ENCODE data around the gene USP5. TPM values are rescaled to one million over a fixed set of nuclear protein-coding genes. Genes with fewer than 3 reads are reported as not detected.
A peak's percentile ranks its signal among the peaks of the same experiment; 100 is the strongest.
"Not testable (repeated sequence)": the region's sequence is repeated elsewhere in the genome, so short reads cannot be mapped to it uniquely, and the experiment has no call there.

The USP5 gene
- polyA plus RNA-seq, 1 of the 3 experiments (the other 2 are of a cell fraction): 97.2 TPM

- TF ChIP-seq, protein P1, sequence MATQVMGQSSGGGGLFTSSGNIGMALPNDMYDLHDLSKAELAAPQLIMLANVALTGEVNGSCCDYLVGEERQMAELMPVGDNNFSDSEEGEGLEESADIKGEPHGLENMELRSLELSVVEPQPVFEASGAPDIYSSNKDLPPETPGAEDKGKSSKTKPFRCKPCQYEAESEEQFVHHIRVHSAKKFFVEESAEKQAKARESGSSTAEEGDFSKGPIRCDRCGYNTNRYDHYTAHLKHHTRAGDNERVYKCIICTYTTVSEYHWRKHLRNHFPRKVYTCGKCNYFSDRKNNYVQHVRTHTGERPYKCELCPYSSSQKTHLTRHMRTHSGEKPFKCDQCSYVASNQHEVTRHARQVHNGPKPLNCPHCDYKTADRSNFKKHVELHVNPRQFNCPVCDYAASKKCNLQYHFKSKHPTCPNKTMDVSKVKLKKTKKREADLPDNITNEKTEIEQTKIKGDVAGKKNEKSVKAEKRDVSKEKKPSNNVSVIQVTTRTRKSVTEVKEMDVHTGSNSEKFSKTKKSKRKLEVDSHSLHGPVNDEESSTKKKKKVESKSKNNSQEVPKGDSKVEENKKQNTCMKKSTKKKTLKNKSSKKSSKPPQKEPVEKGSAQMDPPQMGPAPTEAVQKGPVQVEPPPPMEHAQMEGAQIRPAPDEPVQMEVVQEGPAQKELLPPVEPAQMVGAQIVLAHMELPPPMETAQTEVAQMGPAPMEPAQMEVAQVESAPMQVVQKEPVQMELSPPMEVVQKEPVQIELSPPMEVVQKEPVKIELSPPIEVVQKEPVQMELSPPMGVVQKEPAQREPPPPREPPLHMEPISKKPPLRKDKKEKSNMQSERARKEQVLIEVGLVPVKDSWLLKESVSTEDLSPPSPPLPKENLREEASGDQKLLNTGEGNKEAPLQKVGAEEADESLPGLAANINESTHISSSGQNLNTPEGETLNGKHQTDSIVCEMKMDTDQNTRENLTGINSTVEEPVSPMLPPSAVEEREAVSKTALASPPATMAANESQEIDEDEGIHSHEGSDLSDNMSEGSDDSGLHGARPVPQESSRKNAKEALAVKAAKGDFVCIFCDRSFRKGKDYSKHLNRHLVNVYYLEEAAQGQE (IDR thresholded peaks at IDR 0.05; ENCODE audit: low read depth, low read length): no peak
- no peak for TF ChIP-seq GATA2 (CRISPR knock-in tag; IDR thresholded peaks at IDR 0.05)
- peak; percentile 58; the same call in 1 of the 2 replicates for TF ChIP-seq ELF1 (IDR thresholded peaks at IDR 0.05)
- peak; percentile 76 for TF ChIP-seq TAF1 (IDR thresholded peaks at IDR 0.05; ENCODE audit: borderline replicate concordance, low read depth, low read length)
- no peak for TF ChIP-seq PBX3 (IDR thresholded peaks at IDR 0.05)
- no peak for TF ChIP-seq SMC3 (IDR thresholded peaks at IDR 0.05; ENCODE audit: low read depth, low read length)
- no peak; the same call in 1 of the 2 replicates for TF ChIP-seq NRF1 (IDR thresholded peaks at IDR 0.05; ENCODE audit: low read depth, low read length)
- TF ChIP-seq RAD21 (IDR thresholded peaks at IDR 0.05; ENCODE audit: low read length): no peak
- no peak for TF ChIP-seq RFX5 (IDR thresholded peaks at IDR 0.05; ENCODE audit: low read length)
- TF ChIP-seq FOSL2 (IDR thresholded peaks at IDR 0.05; ENCODE audit: borderline replicate concordance, low read depth): no peak
- no peak for TF ChIP-seq TCF12 (IDR thresholded peaks at IDR 0.05)
- TF ChIP-seq MAX (IDR thresholded peaks at IDR 0.05; ENCODE audit: low read depth): peak; percentile 36; the same call in 1 of the 2 replicates
- peak; percentile 62 for TF ChIP-seq CHD2 (IDR thresholded peaks at IDR 0.05; ENCODE audit: low read length, partially characterized antibody)
- no peak for TF ChIP-seq RXRA (IDR thresholded peaks at IDR 0.05; ENCODE audit: borderline replicate concordance, low read depth)
- peak; percentile 49; the same call in 1 of the 2 replicates for TF ChIP-seq SIN3A (IDR thresholded peaks at IDR 0.05; ENCODE audit: borderline replicate concordance, low read depth, low read length)
- TF ChIP-seq FOXJ3 (CRISPR knock-in tag; IDR thresholded peaks at IDR 0.05): no peak
- TF ChIP-seq EP300 (IDR thresholded peaks at IDR 0.05; ENCODE audit: borderline replicate concordance in 1 of 2, low read depth in 1 of 2, low read length in 1 of 2): 0 out of 4 replicates have a peak, but pooled peaks of 1 of the 2 experiments have one; percentile 30
- TF ChIP-seq, protein P2, sequence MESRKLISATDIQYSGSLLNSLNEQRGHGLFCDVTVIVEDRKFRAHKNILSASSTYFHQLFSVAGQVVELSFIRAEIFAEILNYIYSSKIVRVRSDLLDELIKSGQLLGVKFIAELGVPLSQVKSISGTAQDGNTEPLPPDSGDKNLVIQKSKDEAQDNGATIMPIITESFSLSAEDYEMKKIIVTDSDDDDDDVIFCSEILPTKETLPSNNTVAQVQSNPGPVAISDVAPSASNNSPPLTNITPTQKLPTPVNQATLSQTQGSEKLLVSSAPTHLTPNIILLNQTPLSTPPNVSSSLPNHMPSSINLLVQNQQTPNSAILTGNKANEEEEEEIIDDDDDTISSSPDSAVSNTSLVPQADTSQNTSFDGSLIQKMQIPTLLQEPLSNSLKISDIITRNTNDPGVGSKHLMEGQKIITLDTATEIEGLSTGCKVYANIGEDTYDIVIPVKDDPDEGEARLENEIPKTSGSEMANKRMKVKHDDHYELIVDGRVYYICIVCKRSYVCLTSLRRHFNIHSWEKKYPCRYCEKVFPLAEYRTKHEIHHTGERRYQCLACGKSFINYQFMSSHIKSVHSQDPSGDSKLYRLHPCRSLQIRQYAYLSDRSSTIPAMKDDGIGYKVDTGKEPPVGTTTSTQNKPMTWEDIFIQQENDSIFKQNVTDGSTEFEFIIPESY (IDR thresholded peaks at IDR 0.05; ENCODE audit: borderline replicate concordance, low read depth): no peak
- TF ChIP-seq FOXM1 (IDR thresholded peaks at IDR 0.05; ENCODE audit: low read depth): no peak
Measured at GRCh38 chr12:6873094-6874014, 21.4 kb downstream of the USP5 start, which contains the start of gene SPSB2 (continued).

DNA sequence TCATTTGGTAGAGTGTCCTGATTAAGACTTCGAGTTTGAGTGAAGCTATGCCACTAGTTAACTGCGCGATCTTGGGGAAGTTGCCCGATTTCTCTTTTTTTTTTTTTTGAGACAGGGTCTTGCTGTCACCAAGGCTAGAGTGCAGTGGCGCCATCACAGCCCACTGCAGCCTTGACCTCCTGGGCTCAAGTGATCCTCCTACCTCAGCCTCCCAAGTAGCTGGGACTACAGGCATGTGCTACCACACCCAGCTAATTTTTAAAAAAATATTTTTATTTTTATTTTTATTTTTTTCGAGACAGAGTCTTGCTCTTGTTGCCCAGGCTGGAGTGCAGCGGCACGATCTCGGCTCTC lies 22.0 kb downstream of the USP5 start:
- POLR2A ChIA-PET: interaction anchor here (1.2 to 4.0 kb wide), 4 partner anchors 11 to 108 kb away, joined by 3 to 45 read pairs (median 16); partner anchors contain the start of genes CDCA3, PTMS and USP5
- 65% methylated on average over 9 of the region's 9 CpGs for WGBS (ENCODE audit: low lambda C conversion rate)

More for the DNA sequence above, 22.0 kb downstream of the USP5 start:
- CTCF ChIA-PET: interaction anchor here (1.2 to 7.5 kb wide), 6 partner anchors 9 to 65 kb away, joined by 3 to 85 read pairs (median 33); partner anchors contain the start of genes LRRC23 and P3H3
- not testable (repeated sequence) for H3K27me3 ChIP-seq (ENCODE audit: insufficient read depth); DNase-seq; H3K9me2 ChIP-seq; H3K9me3 ChIP-seq
- Histone ChIP-seq H3K79me2 (ENCODE audit: insufficient read depth) (peaks cover 57% of the 10 kb centered on the region), H3K4me3 (ENCODE audit: low read depth in 2 of 2, low read length in 1 of 2) (peak overlapping the region; percentile 64 to 91), H2AFZ (ENCODE audit: low read depth) (peak overlapping the region; percentile 42), H3K36me3 (replicated peaks in 1 of 2; ENCODE audit: control insufficient read depth in 1 of 2, insufficient read depth in 2 of 2, low read length in 1 of 2) (peaks cover 19 to 26% of the 10 kb centered on the region in 2 experiments), H3K4me2 (peak overlapping the region; percentile 100), H4K20me1 (ENCODE audit: insufficient read depth) (peaks cover 33% of the 10 kb centered on the region), H3K4me1 (ENCODE audit: control insufficient read depth in 1 of 2, insufficient read depth in 2 of 2, low read depth in 1 of 2, low read length in 1 of 2) (peaks cover 29 to 32% of the 10 kb centered on the region in 2 experiments), H3F3A (replicated peaks; ENCODE audit: insufficient read depth) (peaks cover 35% of the 10 kb centered on the region), H3K9ac (peak overlapping the region; percentile 89), H3K27ac (ENCODE audit: low read depth in 2 of 2, low read length in 1 of 2) (peak overlapping the region; percentile 69 to 73)
